Testis (tissue), 3 donors: ENCODE measurements around the gene TCEA2. TPM values are rescaled to one million over a fixed set of nuclear protein-coding genes. Genes with fewer than 3 reads are reported as not detected.
A peak's percentile ranks its signal among the peaks of the same experiment; 100 is the strongest.

Experiments
- DNase-seq: peaks from one replicate; pipeline ENCODE4 v3.0.0-alpha.2; 2019
- H3K27ac ChIP-seq, 2 donors: fragments of 200-600 bp; sonication (generic); one replicate each; pipeline ENCODE4 v1.5.1; 2019
- H3K27me3 ChIP-seq: fragments of 200-600 bp; sonication (generic); one replicate; pipeline ENCODE4 v1.5.1; 2019
- H3K36me3 ChIP-seq: fragments of 200-600 bp; sonication (generic); one replicate; pipeline ENCODE4 v1.5.1; 2017; ENCODE audit warnings: low read depth; ENCODE audit errors: missing control alignments
- H3K4me1 ChIP-seq: fragments of 200-600 bp; sonication (generic); one replicate; pipeline ENCODE4 v1.5.1; 2019
- H3K4me3 ChIP-seq, 2 donors: fragments of 200-600 bp; sonication (generic); one replicate each; pipeline ENCODE4 v1.5.1; 2017 to 2019
- H3K9me3 ChIP-seq: fragments of 200-600 bp; sonication (generic); one replicate; pipeline ENCODE4 v1.5.1; 2017
- CTCF ChIP-seq, 3 experiments: fragments of 450-650 bp in 2 of 3; fragments of 200-600 bp in 1 of 3; sonication (generic) in 1 of 3; IDR thresholded peaks; one replicate each; pipeline ENCODE4 v1.5.1; 2016 to 2019; ENCODE audit warnings: antibody characterized with exemption in 3 of 3, mild to moderate bottlenecking in 2 of 3, moderate library complexity in 1 of 3
- POLR2A ChIP-seq: fragments of 450-650 bp; IDR thresholded peaks from one replicate; pipeline ENCODE4 v1.6.1; 2017; ENCODE audit warnings: antibody characterized with exemption, mild to moderate bottlenecking, moderate library complexity
- WGBS, 2 donors: methylation state at CpG; one replicate each; pipeline ENCODE4 v1.1.5; 2018; 5-methylcytosine and 5-hydroxymethylcytosine counted together
- intact Hi-C: fragments of 100-400 bp; cut with DNase I; formaldehyde crosslinking; loops from one replicate; pipeline ENCODE4 v1.15.1; 2023; ENCODE audit warnings: low total_unique reads
- polyA plus RNA-seq: library from polyadenylated mRNA; stranded (reverse); fragments of 350-450 nt; fragmentation: Illumina TruSeq; extraction: RNeasy Lipid Tissue Mini Kit (QIAGEN cat#74804); gene quantifications from one replicate; pipeline ENCODE4 v1.2.3, GENCODE V29; 2014; ENCODE audit warnings: low read depth, low replicate concordance; ENCODE audit not compliant: insufficient read depth
- total RNA-seq, 2 donors: library from RNA; depleted of rRNA; stranded (reverse); fragments of >200 nt; gene quantifications; one replicate each; pipeline ENCODE4 v1.2.3, GENCODE V29; 2016

TCEA2 gene
- total and polyA plus RNA-seq, 3 donors from 2014 or later: 94.5 to 171 (median 126) TPM

- 91 to 92% methylated on average over 2 to 10 of the region's 10 CpGs for WGBS, 2 donors
- H3K27ac ChIP-seq: no peak overlapping the region
- no peak for DNase-seq
- TF ChIP-seq CTCF (IDR thresholded peaks at IDR 0.05) (no peak), POLR2A (no peak)
- no peaks in the 10 kb centered on the region for H3K36me3 ChIP-seq
- no peaks in the 10 kb centered on the region for H3K9me3 ChIP-seq
- no peaks in the 10 kb centered on the region for H3K27me3 ChIP-seq
- H3K4me3 ChIP-seq: no peak overlapping the region
- intact Hi-C loops: no loop called here
- peaks cover 14% of the 10 kb centered on the region for H3K4me1 ChIP-seq
Measured at GRCh38 chr20:64052326-64052722, 10.7 kb upstream of the TCEA2 start.

GRCh38 chr20:64052987-64053840, 9.8 kb upstream of the TCEA2 start:
- intact Hi-C loops: no loop called here
- WGBS, 2 donors: 71 to 80% methylated on average over 15 to 33 of the region's 33 CpGs
- H3K4me1 ChIP-seq: peaks cover 12% of the 10 kb centered on the region
- no peaks in the 10 kb centered on the region for H3K9me3 ChIP-seq
- H3K27ac ChIP-seq: no peak overlapping the region
- no peak for DNase-seq
- TF ChIP-seq POLR2A: no peak
- no peak for TF ChIP-seq CTCF (IDR thresholded peaks at IDR 0.05)
- H3K27me3 ChIP-seq: no peaks in the 10 kb centered on the region
- H3K4me3 ChIP-seq: no peak overlapping the region
- H3K36me3 ChIP-seq: no peaks in the 10 kb centered on the region

- Histone ChIP-seq H3K27me3 (no peaks in the 10 kb centered on the region), H3K27ac (peak overlapping the region in 1 of 2 donors; percentile 36), H3K4me3 (no peak overlapping the region), H3K36me3 (no peaks in the 10 kb centered on the region), H3K9me3 (no peaks in the 10 kb centered on the region), H3K4me1 (peaks cover 12% of the 10 kb centered on the region)
- no peak for DNase-seq
- TF ChIP-seq POLR2A: no peak
- no peak for TF ChIP-seq CTCF (IDR thresholded peaks at IDR 0.05)
- WGBS, 2 donors: 36 to 66% methylated on average over 9 to 17 of the region's 17 CpGs
- intact Hi-C loops: no loop called here
Measured at GRCh38 chr20:64053841-64054661, 8.9 kb upstream of the TCEA2 start.

GRCh38 chr20:64055396-64055892, 7.6 kb upstream of the TCEA2 start:
- no peak for DNase-seq
- peak overlapping the region in 1 of 2 donors; percentile 36 for H3K27ac ChIP-seq
- no peaks in the 10 kb centered on the region for H3K36me3 ChIP-seq
- no peak for TF ChIP-seq CTCF (IDR thresholded peaks at IDR 0.05)
- 42 to 72% methylated on average over 1 to 8 of the region's 9 CpGs for WGBS, 2 donors
- intact Hi-C loops: no loop called here
- no peaks in the 10 kb centered on the region for H3K27me3 ChIP-seq
- H3K4me1 ChIP-seq: peaks cover 6% of the 10 kb centered on the region
- no peak overlapping the region for H3K4me3 ChIP-seq
- no peaks in the 10 kb centered on the region for H3K9me3 ChIP-seq
